A673 (cell line): ENCODE measurements around the gene PLOD3. TPM values are rescaled to one million over a fixed set of nuclear protein-coding genes. Genes with fewer than 3 reads are reported as not detected.

Source experiments
- BruUV-seq: library from RNA; stranded (reverse); fragments of 400-500 nt; replicated peaks from 2 replicates; lab custom pipeline; 2021; lab: Mats Ljungman, UMichigan
- CTCF ChIA-PET: fragments of 300-600 bp; sonication (Branson Sonifier 250); formaldehyde crosslinking; loops from one replicate; lab custom pipeline; 2022; ENCODE audit warnings: antibody characterized with exemption; lab: Charles Lee
- POLR2A ChIA-PET: fragments of 300-600 bp; sonication (Branson Sonifier 250); formaldehyde crosslinking; loops from one replicate; lab custom pipeline; 2022; ENCODE audit warnings: antibody characterized with exemption; ENCODE audit not compliant: low non-redundant PET; lab: Charles Lee
- DNase-seq: peaks from one replicate; pipeline ENCODE4 v3.0.0-alpha.2; 2015; ENCODE audit warnings: low spot score
- H3K27ac ChIP-seq: fragments of 200-600 bp; sonication (generic); 2 replicates; pipeline ENCODE4 v1.5.1; 2016; ENCODE audit warnings: mixed run types, low read depth, mild to moderate bottlenecking, mixed read lengths, antibody characterized with exemption, low read length; ENCODE audit not compliant: poor library complexity, severe bottlenecking
- H3K27me3 ChIP-seq: fragments of 200-600 bp; sonication (generic); replicated peaks from 2 replicates; pipeline ENCODE4 v1.6.1; 2017; ENCODE audit warnings: mixed run types, low read depth, mild to moderate bottlenecking, mixed read lengths, antibody characterized with exemption, low read length; ENCODE audit not compliant: insufficient read depth, poor library complexity
- H3K36me3 ChIP-seq: fragments of 200-600 bp; sonication (generic); 2 replicates; pipeline ENCODE4 v1.6.1; 2016; ENCODE audit warnings: mixed run types, mild to moderate bottlenecking, mixed read lengths, antibody characterized with exemption, low read length; ENCODE audit not compliant: insufficient read depth, poor library complexity, severe bottlenecking
- H3K4me1 ChIP-seq: fragments of 200-600 bp; sonication (generic); 2 replicates; pipeline ENCODE4 v1.6.1; 2017; ENCODE audit warnings: mixed run types, mild to moderate bottlenecking, mixed read lengths, antibody characterized with exemption, low read length; ENCODE audit not compliant: insufficient read depth, poor library complexity, severe bottlenecking
- H3K4me3 ChIP-seq: fragments of 200-600 bp; sonication (generic); 2 replicates; pipeline ENCODE4 v1.5.1; 2016; ENCODE audit warnings: low read depth, mixed run types, mild to moderate bottlenecking, mixed read lengths, low read length; ENCODE audit not compliant: poor library complexity, severe bottlenecking
- H3K9me3 ChIP-seq: fragments of 200-600 bp; sonication (generic); 2 replicates; pipeline ENCODE4 v1.6.1; 2016; ENCODE audit warnings: mixed run types, low read depth, mild to moderate bottlenecking, mixed read lengths, antibody characterized with exemption, low read length; ENCODE audit not compliant: poor library complexity, severe bottlenecking
- EZH2 ChIP-seq: fragments of 200-600 bp; sonication (generic); IDR thresholded peaks from 2 replicates; pipeline ENCODE4 v1.6.1; 2017; ENCODE audit warnings: borderline replicate concordance, low read depth, mild to moderate bottlenecking, mixed read lengths, antibody characterized with exemption, low read length; ENCODE audit not compliant: poor library complexity, severe bottlenecking
- intact Hi-C: fragments of 100-400 bp; cut with micrococcal nuclease; formaldehyde crosslinking; loops from one replicate; pipeline ENCODE4 v1.10.0; 2022; ENCODE audit not compliant: unreplicated experiment
- total RNA-seq: library from RNA; stranded (reverse); gene quantifications from 2 replicates; pipeline ENCODE4 v1.2.3, GENCODE V29; 2021
- TF ChIP-seq, protein P1 (sequence below): fragments of 300-800, 200-600 bp; sonication (generic); conservative IDR thresholded peaks from 2 replicates; pipeline ENCODE4 v1.5.1; 2017; ENCODE audit warnings: low read depth, mild to moderate bottlenecking, antibody characterized with exemption, low read length, moderate library complexity, mixed read lengths

PLOD3 gene
- total RNA-seq, 1 experiment from 2014 or later = 84.1 TPM

DNA sequence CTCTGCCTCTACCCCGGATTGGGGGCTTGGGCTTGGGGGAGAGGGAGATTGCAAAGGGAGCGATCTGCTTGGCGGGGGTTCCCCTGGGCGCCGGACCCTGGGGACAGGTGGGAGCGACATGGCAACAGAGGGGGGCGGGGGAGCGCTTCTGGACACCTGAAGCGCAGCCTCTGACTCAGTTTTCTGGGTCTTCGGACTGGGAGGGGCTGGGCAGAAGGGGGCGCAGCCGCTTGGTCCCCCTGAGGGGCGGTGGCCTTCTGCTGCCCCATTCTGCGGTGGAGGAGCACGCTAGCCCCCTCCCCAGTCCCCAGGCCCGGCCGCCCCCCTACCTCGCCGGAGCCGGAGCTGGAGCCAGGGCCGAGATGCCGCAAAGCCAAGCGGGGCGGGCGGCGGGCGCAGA, 37.7 kb downstream of the PLOD3 start:
- DNase-seq = no peak
- H3K36me3 ChIP-seq = no peaks in the 10 kb centered on the region
- peaks cover 35% of the 10 kb centered on the region for H3K27me3 ChIP-seq
- ChIA-PET CTCF (no interaction called here), POLR2A (interaction anchor here (0.6 kb wide), 1 partner anchor 171 kb away, joined by 6 read pairs; no protein-coding TSS in a partner anchor)
- H3K4me3 ChIP-seq = peak overlapping the region; percentile 40
- H3K27ac ChIP-seq = no peak overlapping the region
- H3K9me3 ChIP-seq = no peaks in the 10 kb centered on the region
- H3K4me1 ChIP-seq = peaks cover 8% of the 10 kb centered on the region
- TF ChIP-seq, protein P1, sequence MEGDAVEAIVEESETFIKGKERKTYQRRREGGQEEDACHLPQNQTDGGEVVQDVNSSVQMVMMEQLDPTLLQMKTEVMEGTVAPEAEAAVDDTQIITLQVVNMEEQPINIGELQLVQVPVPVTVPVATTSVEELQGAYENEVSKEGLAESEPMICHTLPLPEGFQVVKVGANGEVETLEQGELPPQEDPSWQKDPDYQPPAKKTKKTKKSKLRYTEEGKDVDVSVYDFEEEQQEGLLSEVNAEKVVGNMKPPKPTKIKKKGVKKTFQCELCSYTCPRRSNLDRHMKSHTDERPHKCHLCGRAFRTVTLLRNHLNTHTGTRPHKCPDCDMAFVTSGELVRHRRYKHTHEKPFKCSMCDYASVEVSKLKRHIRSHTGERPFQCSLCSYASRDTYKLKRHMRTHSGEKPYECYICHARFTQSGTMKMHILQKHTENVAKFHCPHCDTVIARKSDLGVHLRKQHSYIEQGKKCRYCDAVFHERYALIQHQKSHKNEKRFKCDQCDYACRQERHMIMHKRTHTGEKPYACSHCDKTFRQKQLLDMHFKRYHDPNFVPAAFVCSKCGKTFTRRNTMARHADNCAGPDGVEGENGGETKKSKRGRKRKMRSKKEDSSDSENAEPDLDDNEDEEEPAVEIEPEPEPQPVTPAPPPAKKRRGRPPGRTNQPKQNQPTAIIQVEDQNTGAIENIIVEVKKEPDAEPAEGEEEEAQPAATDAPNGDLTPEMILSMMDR = no peak
- no peak for TF ChIP-seq EZH2
- intact Hi-C loops = loop anchor here (10.0 kb wide), 1 partner anchor 85 kb away; no protein-coding TSS in a partner anchor
- BruUV-seq = no TSS peak

DNA sequence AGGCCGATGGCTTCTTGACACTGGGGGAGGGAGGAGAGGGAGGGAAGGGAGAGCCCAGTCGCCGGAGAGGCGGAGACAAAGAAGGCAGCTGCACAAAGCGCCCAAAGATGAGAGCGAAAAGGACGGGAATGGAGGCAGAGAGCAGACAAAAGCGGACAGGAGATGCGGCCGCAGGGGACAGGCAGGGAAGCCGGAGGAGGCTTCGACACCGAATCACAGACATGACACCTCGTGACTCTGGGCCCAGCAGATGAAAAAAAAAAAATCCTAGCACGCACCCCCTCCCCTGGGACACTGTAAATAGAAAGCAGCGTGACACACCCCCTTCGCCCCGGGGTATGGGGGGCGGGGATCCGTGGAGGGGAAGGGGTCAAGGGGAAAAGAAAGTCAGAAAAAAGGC, 38.3 kb downstream of the PLOD3 start:
- Histone ChIP-seq H3K9me3 (no peaks in the 10 kb centered on the region), H3K27me3 (peaks cover 35% of the 10 kb centered on the region), H3K4me3 (peak overlapping the region; percentile 40), H3K27ac (no peak overlapping the region), H3K36me3 (no peaks in the 10 kb centered on the region), H3K4me1 (peaks cover 11% of the 10 kb centered on the region)
- ChIA-PET CTCF (interaction anchor here (1.4 kb wide), 1 partner anchor 14 kb away, joined by 3 read pairs; no protein-coding TSS in a partner anchor), POLR2A (no interaction called here)
- no TSS peak for BruUV-seq
- no peak for TF ChIP-seq EZH2
- TF ChIP-seq, protein P1 = no peak
- intact Hi-C loops = loop anchor here (10.0 kb wide), 1 partner anchor 84 kb away; no protein-coding TSS in a partner anchor
- DNase-seq = no peak

DNA sequence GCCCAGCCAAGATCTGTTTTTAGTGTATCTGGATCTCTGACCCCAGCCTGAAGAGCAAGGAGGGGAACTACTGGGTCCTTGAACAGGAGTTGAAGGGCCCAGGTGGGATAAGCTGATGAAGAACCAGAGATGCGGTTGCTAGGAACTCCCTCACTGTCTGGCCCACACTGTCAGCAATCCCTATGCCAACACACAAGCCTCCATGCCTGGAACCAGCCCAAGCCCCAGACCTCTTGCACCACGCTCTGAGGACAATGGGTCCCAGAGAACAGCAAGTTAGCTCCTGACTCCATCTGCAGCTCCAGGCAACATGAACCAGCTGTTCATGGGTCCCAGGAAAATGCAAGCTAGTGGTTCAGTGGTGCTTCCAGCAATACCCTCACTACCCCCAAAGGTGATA, 39.7 kb downstream of the PLOD3 start:
- no peaks in the 10 kb centered on the region for H3K9me3 ChIP-seq
- ChIA-PET POLR2A (no interaction called here), CTCF (interaction anchor here (0.6 to 1.0 kb wide), 3 partner anchors 11 to 83 kb away, joined by 4 to 10 read pairs (median 7); no protein-coding TSS in a partner anchor)
- no peaks in the 10 kb centered on the region for H3K36me3 ChIP-seq
- H3K27me3 ChIP-seq = peaks cover 44% of the 10 kb centered on the region
- peaks cover 26% of the 10 kb centered on the region for H3K4me1 ChIP-seq
- H3K4me3 ChIP-seq = no peak overlapping the region
- intact Hi-C loops = loop anchor here (10.0 kb wide), 1 partner anchor 83 kb away; no protein-coding TSS in a partner anchor
- BruUV-seq = no TSS peak
- TF ChIP-seq EZH2 = no peak
- TF ChIP-seq, protein P1 = no peak
- no peak overlapping the region for H3K27ac ChIP-seq
- no peak for DNase-seq
